HG03095 (cell line): ENCODE measurements around the gene CD93.

Experiments
- ATAC-seq: cut with Tn5 transposase; IDR thresholded peaks from one replicate; pipeline ENCODE4 v1.9.1; 2021; ENCODE audit warnings: moderate library complexity; ENCODE audit not compliant: unreplicated experiment

Gene CD93

GRCh38 chr20:23086056-23086566, at the start of gene CD93:
CD93 (minus strand) TSS chr20:23086324; CDS start chr20:23086192, 132 bp downstream.
- peak; percentile 68 for ATAC-seq

- ATAC-seq: no peak
Observed at GRCh38 chr20:23133560-23133998, 47.5 kb upstream of the CD93 start.

GRCh38 chr20:23132930-23133559, 46.9 kb upstream of the CD93 start:
- ATAC-seq: no peak

- ATAC-seq: no peak
Observed at GRCh38 chr20:23132293-23132929, 46.3 kb upstream of the CD93 start.

- ATAC-seq: no peak
Observed at GRCh38 chr20:23131766-23132165, 45.6 kb upstream of the CD93 start.

GRCh38 chr20:23130622-23131140, 44.6 kb upstream of the CD93 start:
- ATAC-seq: no peak

- ATAC-seq: no peak
Observed at GRCh38 chr20:23129891-23130621, 43.9 kb upstream of the CD93 start.

- no peak for ATAC-seq
Observed at GRCh38 chr20:23129266-23129665, 43.1 kb upstream of the CD93 start.

- no peak for ATAC-seq
Observed at GRCh38 chr20:23128461-23129125, 42.5 kb upstream of the CD93 start.

- no peak for ATAC-seq
Observed at GRCh38 chr20:23127506-23128279, 41.6 kb upstream of the CD93 start.

GRCh38 chr20:23126281-23127061, 40.3 kb upstream of the CD93 start:
- ATAC-seq: no peak

GRCh38 chr20:23125625-23126191, 39.6 kb upstream of the CD93 start:
- ATAC-seq: no peak

- ATAC-seq: no peak
Observed at GRCh38 chr20:23125159-23125558, 39.0 kb upstream of the CD93 start.

GRCh38 chr20:23123886-23124285, 37.8 kb upstream of the CD93 start:
- no peak for ATAC-seq

GRCh38 chr20:23122796-23123655, 36.9 kb upstream of the CD93 start:
- no peak for ATAC-seq

GRCh38 chr20:23122321-23122720, 36.2 kb upstream of the CD93 start:
- ATAC-seq: no peak

- no peak for ATAC-seq
Observed at GRCh38 chr20:23121751-23122320, 35.7 kb upstream of the CD93 start.
